Calu3 (cell line): Measurements from ENCODE around the gene BRSK1. TPM values are rescaled to one million over a fixed set of nuclear protein-coding genes. Genes with fewer than 3 reads are reported as not detected.

Source experiments
- BruUV-seq: library from RNA; stranded (reverse); fragments of 400-500 nt; replicated peaks from 2 replicates; lab custom pipeline; 2021; lab: Mats Ljungman, UMichigan
- CTCF ChIA-PET: fragments of 300-600 bp; sonication (Branson Sonifier 250); formaldehyde crosslinking; loops from one replicate; lab custom pipeline; 2022; ENCODE audit warnings: antibody characterized with exemption; lab: Charles Lee
- DNase-seq: peaks from one replicate; pipeline ENCODE4 v3.0.0; 2022
- H3K27ac Mint-ChIP-seq: one replicate; pipeline ENCODE4 v1.8.0; 2022; ENCODE audit warnings: mixed read lengths; ENCODE audit not compliant: unreplicated experiment
- H3K27me3 Mint-ChIP-seq: one replicate; pipeline ENCODE4 v1.8.0; 2022; ENCODE audit warnings: mixed read lengths; ENCODE audit not compliant: unreplicated experiment
- H3K36me3 Mint-ChIP-seq: one replicate; pipeline ENCODE4 v1.8.0; 2022; ENCODE audit warnings: mild to moderate bottlenecking, moderate library complexity, mixed read lengths; ENCODE audit not compliant: insufficient read depth, unreplicated experiment
- H3K4me1 Mint-ChIP-seq: one replicate; pipeline ENCODE4 v1.8.0; 2022; ENCODE audit warnings: mild to moderate bottlenecking, low read depth, mixed read lengths; ENCODE audit not compliant: unreplicated experiment
- H3K4me3 Mint-ChIP-seq: one replicate; pipeline ENCODE4 v1.8.0; 2022; ENCODE audit warnings: mild to moderate bottlenecking, low read depth, moderate library complexity, mixed read lengths; ENCODE audit not compliant: unreplicated experiment
- H3K9me3 Mint-ChIP-seq: one replicate; pipeline ENCODE4 v1.8.0; 2022; ENCODE audit warnings: low read depth, mixed read lengths; ENCODE audit not compliant: unreplicated experiment
- CTCF ChIP-seq: fragments of 200-600 bp; IDR thresholded peaks from one replicate; pipeline ENCODE4 v1.8.0; 2022; ENCODE audit warnings: antibody characterized with exemption; ENCODE audit not compliant: unreplicated experiment
- intact Hi-C: fragments of 100-400 bp; cut with micrococcal nuclease; formaldehyde crosslinking; loops from one replicate; pipeline ENCODE4 v1.10.0; 2022; ENCODE audit not compliant: unreplicated experiment
- total RNA-seq: library from RNA; stranded (reverse); gene quantifications from 2 replicates; pipeline ENCODE4 v1.2.3, GENCODE V29; 2022

BRSK1 gene
- total RNA-seq, 1 experiment from 2014 or later, result 3.8 TPM

GRCh38 chr19:55272142-55272541, 11.7 kb upstream of the BRSK1 start:
- TF ChIP-seq CTCF, result no peak
- no peak for DNase-seq
- Mint-ChIP-seq H3K27ac (no peak overlapping the region), H3K36me3 (peaks cover 37% of the 10 kb centered on the region), H3K4me1 (no peaks in the 10 kb centered on the region), H3K9me3 (no peaks in the 10 kb centered on the region), H3K27me3 (no peaks in the 10 kb centered on the region), H3K4me3 (no peak overlapping the region)
- BruUV-seq, result no TSS peak
- intact Hi-C loops, result no loop called here
- CTCF ChIA-PET, result no interaction called here

- BruUV-seq, result no TSS peak
Observed at GRCh38 chr19:55273978-55274707, 9.7 kb upstream of the BRSK1 start.

GRCh38 chr19:55275851-55276719, 7.7 kb upstream of the BRSK1 start:
- BruUV-seq, result no TSS peak
- peaks cover 16% of the 10 kb centered on the region for H3K4me1 Mint-ChIP-seq
- no peak overlapping the region for H3K4me3 Mint-ChIP-seq
- DNase-seq, result no peak
- H3K27me3 Mint-ChIP-seq, result no peaks in the 10 kb centered on the region
- no peak overlapping the region for H3K27ac Mint-ChIP-seq
- no peak for TF ChIP-seq CTCF
- intact Hi-C loops, result no loop called here
- peaks cover 65% of the 10 kb centered on the region for H3K36me3 Mint-ChIP-seq
- CTCF ChIA-PET, result interaction anchor here (0.6 to 0.7 kb wide), 2 partner anchors 118 to 203 kb away, joined by 3 to 4 read pairs; no protein-coding TSS in a partner anchor
- H3K9me3 Mint-ChIP-seq, result no peaks in the 10 kb centered on the region

More at GRCh38 chr19:55273978-55274707, 9.7 kb upstream of the BRSK1 start:
- TF ChIP-seq CTCF, result no peak
- Mint-ChIP-seq H3K9me3 (no peaks in the 10 kb centered on the region), H3K4me1 (no peaks in the 10 kb centered on the region), H3K27ac (no peak overlapping the region), H3K4me3 (no peak overlapping the region), H3K36me3 (peaks cover 55% of the 10 kb centered on the region), H3K27me3 (no peaks in the 10 kb centered on the region)
- CTCF ChIA-PET, result no interaction called here
- intact Hi-C loops, result no loop called here
- DNase-seq, result no peak

GRCh38 chr19:55276720-55277430, 6.9 kb upstream of the BRSK1 start:
- no peaks in the 10 kb centered on the region for H3K9me3 Mint-ChIP-seq
- peaks cover 65% of the 10 kb centered on the region for H3K36me3 Mint-ChIP-seq
- no peak for TF ChIP-seq CTCF
- no TSS peak for BruUV-seq
- CTCF ChIA-PET, result no interaction called here
- peaks cover 22% of the 10 kb centered on the region for H3K4me1 Mint-ChIP-seq
- peaks cover under 1% of the 10 kb centered on the region for H3K27me3 Mint-ChIP-seq
- no peak overlapping the region for H3K4me3 Mint-ChIP-seq
- intact Hi-C loops, result no loop called here
- no peak for DNase-seq
- H3K27ac Mint-ChIP-seq, result no peak overlapping the region
